Nucleus accumbens (tissue), 56 donors: ENCODE data around the gene CEBPB.
"Not testable (repeated sequence)": the region's sequence is repeated elsewhere in the genome, so short reads cannot be mapped to it uniquely, and the experiment has no call there.

Experiments
- DNase-seq, 56 donors: peaks; one replicate each; lab custom pipeline; 2025; lab: John Stamatoyannopoulos, UW

The CEBPB gene

GRCh38 chr20:50190251-50191064, at the start of gene CEBPB:
Gene CEBPB (plus strand): TSS chr20:50190830. CDS start chr20:50191034, 204 bp downstream.
- DNase-seq = peak in 48 of 56 donors; percentile 40 to 84 (median 65)

- DNase-seq = no peak
Observed at GRCh38 chr20:50141018-50141675, 49.5 kb upstream of the CEBPB start.

DNA sequence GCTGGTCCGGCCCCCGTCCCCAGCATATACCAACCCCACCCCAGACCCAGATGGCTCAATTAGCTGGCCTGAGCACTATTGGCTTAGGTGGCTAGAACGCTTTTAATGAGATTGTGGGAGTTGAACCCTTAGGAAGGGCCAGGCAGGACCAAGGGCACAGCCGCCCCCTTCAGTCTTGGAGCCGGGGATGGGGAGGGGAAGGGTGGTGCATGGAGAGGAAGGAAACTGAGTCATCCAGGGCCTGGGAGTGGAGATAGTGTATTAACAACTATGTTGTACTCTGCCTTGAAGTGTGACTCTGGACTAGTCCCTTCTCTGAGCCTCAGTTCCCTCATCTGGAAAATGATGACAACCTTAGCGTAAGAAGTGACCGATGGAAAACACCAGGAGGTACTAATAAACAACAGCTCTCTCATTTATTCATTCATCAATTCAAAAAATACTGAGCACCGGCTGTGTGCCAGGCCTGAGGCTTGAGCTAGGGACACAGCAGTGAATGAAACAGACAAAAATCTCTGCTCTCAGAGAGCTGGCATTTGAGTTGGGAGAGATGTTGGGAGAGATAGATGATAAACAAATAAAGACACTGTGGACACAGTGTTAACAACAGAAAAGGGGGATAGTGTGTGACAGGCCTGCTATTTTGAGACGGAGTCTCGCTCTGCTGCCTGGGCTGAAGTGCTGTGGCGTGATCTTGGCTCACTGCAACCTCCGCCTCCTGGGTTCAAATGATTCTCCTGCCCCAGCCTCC, 48.6 kb upstream of the CEBPB start:
- DNase-seq = no peak

- DNase-seq = no peak
Observed at GRCh38 chr20:50142812-50143211, 47.8 kb upstream of the CEBPB start.

GRCh38 chr20:50144362-50144761, 46.3 kb upstream of the CEBPB start:
- no peak for DNase-seq

DNA sequence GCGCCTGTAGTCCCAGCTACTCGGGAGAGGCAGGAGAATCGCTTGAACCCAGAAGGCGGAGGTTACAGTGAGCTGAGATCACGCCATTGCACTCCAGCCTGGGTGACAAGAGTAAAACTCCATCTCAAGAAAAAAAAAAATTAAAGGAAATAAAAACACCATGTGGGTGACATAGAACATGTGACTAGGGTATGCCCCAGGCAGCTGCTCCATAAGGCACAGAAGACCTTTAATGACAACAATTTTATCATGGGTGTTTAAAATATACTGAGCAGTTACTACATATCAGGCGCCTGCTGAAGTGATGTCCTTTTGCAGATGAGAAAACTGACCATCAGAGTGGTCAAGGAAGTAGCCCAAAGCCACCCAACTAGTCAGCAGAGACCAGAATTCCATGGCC, 45.1 kb upstream of the CEBPB start:
- no peak for DNase-seq

DNA sequence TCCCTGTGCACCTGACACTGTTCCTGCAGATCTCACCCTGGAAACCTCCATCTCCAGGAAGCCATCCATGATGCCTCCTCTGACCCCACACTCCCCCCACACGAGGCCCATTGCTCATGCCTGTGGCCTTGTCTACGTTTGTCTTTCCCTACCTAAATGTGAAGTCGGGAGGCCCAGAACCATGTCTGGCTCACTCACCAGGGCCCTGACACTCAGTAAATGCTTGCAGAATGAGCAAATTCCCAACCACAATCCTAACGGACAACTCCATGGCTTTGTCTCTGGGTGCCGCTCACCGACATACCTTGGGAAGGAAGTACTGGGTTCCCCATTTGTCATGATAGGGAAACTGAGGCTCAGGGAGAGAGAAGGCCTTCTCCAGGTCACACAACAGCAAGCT, 44.4 kb upstream of the CEBPB start:
- DNase-seq = no peak

GRCh38 chr20:50146732-50147662, 43.6 kb upstream of the CEBPB start:
- peak in 18 of 56 donors; percentile 7 to 65 (median 22) for DNase-seq

- peak in 5 of 56 donors; percentile 11 to 23 (median 16) for DNase-seq
Observed at GRCh38 chr20:50149481-50150254, 41.0 kb upstream of the CEBPB start.

DNA sequence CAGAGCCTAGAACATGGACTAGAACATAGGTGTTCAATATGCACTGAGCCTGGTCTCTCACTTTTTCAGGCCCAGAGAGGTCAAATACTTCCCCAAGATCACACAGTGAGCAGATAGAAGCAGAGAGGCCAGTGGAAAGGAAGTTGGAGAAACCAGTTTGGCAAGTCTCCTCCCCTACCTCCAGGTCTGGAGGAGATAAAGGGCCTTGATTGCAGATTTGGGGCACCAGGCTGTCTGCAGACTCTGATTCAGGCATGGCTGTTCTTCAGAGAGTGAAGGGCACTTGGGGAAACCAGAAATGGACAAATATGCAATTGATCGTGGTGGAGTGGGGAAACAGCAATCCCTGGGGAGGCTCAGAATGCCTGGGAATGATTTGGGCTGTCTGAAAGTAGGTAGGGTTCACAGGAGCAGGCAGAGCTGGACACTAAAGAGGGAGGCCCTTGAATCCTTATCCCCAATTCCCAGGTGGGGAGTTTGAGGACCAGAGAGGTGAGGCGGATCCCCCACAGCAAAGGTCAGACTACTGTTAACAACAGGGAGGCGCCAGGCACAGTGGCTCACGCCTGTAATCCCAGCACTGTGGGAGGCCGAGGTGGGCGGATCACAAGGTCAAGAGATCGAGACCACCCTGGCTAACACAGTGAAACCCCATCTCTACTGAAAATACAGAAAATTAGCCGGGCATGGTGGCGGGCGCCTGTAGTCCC, 39.4 kb upstream of the CEBPB start:
- no peak for DNase-seq

DNA sequence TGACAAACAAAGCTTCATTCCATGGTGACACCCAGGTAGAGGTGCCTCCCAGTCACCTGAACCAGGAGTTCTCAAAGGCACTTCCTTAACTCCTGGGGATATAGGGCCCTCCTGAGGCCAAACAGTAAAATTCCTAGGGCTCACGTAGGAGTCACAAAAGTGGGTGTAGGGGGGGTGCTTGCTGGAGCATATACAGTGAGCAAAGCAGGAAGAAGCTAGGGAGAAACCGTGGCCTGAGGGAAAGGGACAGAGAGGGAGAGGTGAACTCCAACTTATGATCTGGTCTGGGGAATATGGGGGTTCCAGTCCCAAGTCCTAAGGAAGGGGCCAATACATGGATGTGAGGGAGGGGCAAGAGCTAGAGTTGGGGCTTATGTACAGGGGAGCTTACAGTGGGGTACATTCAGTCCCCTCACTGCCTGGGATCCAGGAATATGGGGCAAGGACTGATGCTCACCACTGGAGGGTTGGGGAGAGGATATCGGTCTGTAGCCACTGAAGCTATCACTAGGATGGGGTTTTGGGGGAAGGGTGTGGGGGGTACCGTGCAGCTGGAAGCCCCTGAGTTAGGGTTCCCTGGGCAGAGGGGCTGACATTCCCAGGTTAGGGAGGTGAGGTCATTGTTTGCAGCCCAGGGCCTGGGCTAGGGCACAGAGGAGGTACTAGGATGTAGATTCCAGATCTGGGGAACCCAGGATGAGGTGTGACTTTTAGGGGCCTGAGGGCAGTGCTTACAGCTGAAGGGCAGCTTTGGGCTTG, 38.1 kb upstream of the CEBPB start:
- peak in 9 of 56 donors; percentile 7 to 45 (median 21) for DNase-seq

DNA sequence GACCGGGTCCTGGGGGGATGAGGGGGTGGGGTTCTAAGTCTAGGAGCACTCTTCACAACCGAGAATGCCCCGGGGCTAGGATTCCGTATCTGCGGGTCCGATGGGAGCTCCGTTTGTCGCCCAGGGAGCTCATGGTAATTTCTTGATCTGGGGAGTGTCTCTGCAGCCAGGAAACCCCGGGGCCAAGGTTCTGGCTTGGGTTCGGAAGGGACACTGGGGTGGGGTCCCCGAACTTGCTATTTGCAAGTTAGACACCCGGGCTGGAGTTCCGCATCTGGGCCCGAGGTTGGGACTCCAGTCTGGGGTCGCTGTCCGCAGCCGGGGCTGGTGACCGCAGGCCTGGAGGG, 37.5 kb upstream of the CEBPB start:
- peak in 3 of 56 donors; percentile 30 to 57 (median 48) for DNase-seq

GRCh38 chr20:50153500-50154377, 36.9 kb upstream of the CEBPB start, which contains the start of gene PEDS1:
Gene PEDS1 (minus strand): TSS chr20:50153723. CDS start chr20:50153637, 86 bp downstream.
- DNase-seq = peak in 55 of 56 donors; percentile 48 to 92 (median 84)

- not testable (repeated sequence) for DNase-seq
Observed at GRCh38 chr20:50161494-50161893, 29.1 kb upstream of the CEBPB start.

- no peak for DNase-seq
Observed at GRCh38 chr20:50163570-50164317, 26.9 kb upstream of the CEBPB start.
